ENCODE measurements around the gene C2.

C2 gene

DNA sequence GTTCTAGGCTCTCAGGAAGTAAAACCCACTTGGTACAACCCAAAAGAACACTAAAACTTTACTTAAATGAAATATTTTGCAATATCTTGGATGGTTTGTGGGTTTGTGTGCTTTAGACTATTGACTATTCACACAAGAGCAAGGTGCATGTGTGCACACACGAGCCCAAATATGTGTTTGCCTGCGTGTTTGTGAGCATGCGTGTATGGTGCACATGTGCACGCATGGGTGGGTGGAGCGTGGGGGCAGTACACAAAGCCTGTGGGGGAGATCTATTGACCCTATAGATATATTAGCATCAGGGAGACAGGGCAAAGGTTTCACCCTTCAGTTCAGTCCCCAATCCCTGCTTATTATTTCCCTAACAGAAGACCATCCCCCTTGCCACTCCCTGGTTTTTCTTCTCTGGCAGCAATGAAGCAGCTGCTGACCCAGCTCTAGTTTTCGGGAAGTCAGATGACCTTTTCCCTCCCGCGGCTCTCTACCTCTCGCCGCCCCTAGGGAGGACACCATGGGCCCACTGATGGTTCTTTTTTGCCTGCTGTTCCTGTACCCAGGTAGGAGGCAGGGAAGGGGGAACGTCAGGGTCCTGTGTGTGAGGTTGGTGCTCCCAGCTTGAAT lies at the start of gene C2:
Gene C2, plus strand, starts transcription at position 476 of the 621 bp plus-strand sequence. Its CDS starts 36 bp downstream, at position 512.
- no peak for DNase-seq (ENCODE audit: low read depth)

DNA sequence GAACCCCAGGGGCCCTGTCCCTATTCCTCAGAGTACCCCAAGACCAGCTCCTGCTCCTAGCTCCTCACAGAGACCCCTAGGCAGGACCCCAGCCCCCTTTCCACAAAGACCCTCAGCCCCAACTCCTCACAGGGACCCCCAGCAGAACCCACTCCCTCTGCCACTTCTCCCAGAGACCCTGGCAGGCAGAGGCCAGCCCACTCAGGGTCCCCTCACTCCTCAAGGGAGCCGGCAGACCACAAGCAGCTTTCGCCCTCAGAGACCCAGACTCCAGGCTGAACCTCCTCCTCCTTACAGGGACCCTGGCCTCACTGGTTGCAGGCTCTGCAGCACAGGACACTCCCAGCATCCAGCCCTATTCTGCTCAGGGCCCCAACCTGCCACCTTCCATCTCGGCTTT lies 49.3 kb upstream of the C2 start:
- DNase-seq (ENCODE audit: low read depth) = no peak

DNA sequence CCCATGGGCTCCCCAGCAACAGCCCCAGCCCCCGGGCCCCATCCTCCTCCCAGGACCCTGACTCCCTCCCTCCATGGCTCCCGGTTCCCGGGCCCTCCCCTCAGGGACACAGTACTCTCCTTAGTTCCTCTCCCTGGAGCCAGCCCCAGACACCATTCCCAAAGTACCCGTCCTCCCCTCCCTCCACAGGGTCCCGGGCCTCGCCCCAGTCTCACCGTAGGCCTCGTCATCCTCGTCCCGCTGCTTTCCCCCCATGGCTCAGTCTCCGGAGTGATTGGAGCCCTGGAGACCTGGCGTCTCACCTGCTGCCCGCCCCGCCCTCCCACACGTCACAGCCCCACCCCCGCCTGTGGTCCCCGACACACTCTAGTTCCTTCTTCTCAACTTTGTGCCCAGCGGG lies 48.8 kb upstream of the C2 start, which contains the start of gene SLC44A4:
Gene SLC44A4, minus strand, starts transcription at position 272 of the 400 bp plus-strand sequence. Its CDS starts 17 bp downstream, at position 255.
- no peak for DNase-seq (ENCODE audit: low read depth)

DNA sequence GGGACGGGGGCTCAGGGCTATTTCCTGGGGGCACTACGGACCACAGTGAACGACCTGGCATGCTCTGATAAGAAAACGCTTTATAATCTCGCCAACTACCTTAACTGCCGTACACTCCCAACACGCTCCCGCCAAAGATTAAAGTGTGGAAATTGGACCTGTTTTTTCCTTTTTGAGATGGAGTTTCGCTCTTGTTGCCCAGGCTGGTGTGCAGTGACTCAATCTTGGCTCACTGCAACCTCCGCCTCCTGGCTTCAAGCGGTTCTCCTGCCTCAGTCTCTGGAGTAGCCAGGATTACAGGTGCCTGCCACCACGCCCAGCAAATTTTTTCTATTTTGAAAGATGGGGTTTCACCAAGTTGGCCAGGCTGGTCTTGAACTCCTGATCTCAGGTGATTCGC lies 48.4 kb upstream of the C2 start:
- no peak for DNase-seq (ENCODE audit: low read depth)

DNA sequence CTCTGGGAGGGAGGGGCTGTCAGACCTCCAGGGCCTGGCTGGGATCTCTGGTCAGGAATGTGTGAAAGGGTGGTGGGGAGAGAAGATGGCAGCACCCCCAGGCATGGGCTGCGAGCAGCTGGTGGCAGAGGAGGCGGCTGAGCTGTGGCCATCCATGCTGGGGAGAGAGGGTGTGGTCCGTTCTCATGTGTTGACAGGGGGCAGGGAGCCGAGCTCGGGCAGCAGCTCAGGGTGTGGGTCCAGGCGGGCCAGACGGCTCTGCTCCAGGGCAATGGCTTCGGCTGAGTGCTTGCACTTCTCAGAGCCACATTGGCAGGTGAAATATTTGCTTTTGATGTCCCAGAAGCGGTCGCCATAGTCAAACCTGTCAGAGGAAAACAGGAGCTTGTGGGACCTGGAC lies 47.6 kb upstream of the C2 start:
- no peak for DNase-seq (ENCODE audit: low read depth)

DNA sequence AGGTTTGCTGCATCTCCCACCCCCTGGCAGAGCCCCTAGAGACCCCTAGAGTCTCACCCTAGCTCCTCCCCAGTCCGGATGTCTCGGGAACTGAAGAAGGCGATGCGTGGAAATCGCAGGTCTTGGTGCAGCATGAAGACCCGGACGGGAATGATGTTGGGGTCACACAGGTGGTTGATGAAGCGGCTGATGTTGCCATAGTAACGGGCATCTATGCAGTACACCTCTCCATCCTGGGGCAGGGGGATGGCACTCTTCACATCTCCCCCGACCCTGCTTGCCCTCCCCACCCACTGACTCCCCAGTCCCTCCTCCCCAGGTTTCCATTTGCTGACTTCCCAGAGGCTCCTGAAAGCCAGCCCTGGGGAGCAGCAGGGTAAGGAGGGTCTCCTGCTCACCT lies 46.9 kb upstream of the C2 start:
- DNase-seq (ENCODE audit: low read depth) = no peak

DNA sequence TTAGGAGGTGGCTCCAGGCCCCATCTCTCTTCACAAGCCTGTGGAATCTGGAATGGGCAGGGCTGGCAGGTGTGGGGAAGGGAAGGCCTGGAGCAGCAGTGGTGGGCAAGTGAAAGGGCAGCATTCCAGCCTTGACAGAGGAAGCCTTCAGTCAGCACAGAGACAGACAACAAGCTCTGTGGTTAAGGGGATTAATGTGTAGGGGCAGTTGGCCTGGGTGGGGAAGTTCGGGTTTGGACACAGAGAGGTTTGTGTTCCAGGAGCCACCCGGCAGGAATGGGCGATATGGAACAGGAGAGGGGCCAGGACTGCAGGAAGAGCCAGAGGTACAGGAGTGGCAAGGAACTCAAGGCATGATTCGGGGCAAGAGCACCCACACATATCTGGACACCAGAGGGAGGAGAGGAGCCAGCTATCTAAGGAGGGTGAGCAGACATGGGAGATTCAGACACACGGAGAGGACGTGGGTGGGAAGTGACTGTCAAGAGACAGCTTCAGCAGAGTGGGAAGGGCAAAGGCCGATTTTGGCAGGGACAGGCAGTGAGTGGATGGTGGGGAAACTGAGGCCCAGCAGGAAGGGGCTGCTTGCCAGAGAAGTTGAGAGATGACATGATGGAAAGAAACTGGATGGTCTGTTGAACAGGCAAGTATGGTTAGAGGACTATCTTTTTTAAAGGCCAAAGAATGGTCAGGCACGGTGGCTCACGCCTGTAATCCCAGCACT lies 46.2 kb upstream of the C2 start:
- DNase-seq (ENCODE audit: low read depth) = no peak

DNA sequence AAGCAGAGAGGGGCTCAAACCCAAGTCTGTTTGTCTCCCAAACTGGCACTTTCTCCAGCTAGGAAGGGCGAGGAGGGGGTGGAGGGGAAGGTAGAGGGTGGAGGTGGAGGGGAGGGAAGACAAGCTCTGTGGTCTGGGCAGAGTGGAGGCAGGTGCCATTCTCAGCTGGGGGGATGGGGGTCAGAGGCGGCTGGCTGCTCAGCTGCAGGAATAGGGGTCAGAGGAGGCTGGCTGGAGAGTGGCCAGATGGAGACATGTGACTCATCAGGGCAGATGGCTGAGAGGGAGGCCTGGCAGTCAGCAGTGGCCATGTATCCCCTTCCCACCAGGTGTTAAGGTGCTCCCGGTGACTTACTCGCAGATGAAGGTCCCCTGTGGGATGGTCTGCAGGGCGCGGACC lies 45.2 kb upstream of the C2 start:
- peak; percentile 40 for DNase-seq (ENCODE audit: low read depth)

DNA sequence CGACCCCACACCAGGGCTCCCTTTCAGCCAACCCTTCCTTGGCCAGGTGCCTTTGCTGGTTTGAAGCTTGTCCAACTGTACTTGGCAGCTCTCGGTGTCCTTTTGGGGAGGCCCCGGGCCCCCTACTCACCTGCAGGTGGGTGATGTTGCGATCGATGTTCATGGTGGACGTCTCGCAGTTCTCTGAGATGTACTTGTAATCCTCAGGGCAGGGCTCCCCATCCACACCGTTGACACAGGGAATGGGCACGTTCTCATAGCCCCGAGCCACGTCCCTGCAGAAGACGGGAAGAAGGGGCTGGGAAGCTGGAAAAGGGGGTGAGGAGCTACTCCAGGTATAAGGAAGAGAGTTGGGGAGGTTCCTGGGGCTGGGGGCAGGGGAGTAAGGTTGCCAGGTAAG lies 43.8 kb upstream of the C2 start:
- DNase-seq (ENCODE audit: low read depth) = no peak

DNA sequence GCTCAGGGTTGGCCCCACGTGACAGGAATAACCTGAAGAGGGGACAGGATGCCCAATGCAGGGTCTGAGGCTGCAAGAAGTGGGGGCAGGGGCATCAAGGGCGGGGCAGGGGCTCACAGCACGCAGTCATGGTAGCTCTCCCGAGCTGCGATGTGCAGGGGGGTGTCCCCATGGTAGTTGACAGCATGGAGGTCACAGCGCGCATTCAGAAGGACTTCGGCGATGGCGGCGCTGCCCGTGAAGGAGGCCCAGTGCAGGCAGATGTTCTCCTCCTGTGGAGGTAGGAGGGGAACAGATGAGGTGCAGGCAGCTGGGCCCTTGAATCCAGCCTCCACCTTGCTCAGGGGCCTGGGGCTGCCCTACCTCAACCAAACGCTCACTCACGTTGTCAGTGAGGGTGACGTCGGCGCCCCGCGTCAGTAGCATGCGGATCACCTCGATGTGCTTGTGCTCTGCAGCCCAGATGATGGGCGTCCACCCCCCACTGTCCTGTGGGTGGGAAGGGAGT lies 42.9 kb upstream of the C2 start:
- no peak for DNase-seq (ENCODE audit: low read depth)

DNA sequence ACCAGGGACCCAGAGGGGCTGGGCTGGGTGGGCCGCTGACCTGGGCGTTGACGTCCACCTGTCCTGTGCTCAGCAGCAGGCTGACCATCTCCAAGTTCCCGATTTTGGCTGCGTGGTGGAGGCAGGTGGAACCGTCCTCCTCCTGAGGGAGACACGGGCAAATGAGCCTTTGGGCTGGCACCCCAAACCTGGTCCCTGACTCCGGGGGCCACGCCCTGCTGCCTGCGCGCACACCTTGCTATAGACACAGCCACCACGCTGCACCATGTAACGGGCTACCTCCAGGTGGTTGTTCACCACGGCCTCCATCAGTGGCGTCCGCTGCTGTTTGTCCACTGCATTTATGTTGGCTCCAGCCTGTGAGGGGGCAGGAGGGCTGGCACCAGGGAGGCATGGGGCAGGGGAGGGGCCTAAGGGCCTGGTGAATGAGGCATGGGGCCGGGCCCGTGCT lies 41.0 kb upstream of the C2 start:
- no peak for DNase-seq (ENCODE audit: low read depth)

DNA sequence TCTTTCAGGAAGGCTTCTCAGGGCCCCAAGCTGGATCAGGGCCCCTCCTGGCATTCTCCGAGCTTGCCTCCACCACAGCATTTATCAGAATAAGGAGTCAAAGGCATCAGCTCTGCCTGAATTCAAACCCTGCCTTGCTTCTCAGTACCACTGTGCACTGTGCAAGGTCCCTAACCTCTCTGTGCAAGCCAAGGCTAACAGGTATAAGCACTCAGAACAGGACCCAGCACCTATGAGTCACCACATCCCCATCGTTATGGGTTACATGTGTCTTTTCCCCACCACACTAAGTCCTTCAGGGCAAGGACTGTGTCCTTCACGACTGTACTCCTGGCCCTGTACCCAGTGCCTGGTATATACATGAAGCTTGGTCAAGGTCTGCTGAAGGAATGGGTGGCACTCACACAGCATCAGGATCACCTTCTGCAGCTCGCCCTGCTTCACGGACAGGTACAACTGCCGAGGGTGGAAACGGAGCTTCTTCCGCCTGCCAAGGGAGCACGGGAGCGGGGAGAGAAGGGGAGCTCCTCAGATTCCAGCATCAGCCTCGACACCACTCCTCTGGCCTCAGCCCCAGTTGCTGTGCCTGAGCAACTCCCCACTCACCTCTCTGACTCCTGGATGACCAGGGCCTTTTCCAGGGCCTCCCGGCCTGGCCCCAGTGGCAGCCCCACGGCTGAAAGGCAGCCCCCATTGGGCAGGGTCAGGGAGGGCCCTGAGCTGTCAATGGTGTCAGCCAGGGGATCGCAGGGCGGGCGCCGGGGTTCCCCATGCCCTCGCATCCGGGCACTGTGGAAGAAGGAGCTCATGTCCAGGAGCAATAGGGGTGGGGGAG lies 40.1 kb upstream of the C2 start:
- DNase-seq (ENCODE audit: low read depth) = no peak

DNA sequence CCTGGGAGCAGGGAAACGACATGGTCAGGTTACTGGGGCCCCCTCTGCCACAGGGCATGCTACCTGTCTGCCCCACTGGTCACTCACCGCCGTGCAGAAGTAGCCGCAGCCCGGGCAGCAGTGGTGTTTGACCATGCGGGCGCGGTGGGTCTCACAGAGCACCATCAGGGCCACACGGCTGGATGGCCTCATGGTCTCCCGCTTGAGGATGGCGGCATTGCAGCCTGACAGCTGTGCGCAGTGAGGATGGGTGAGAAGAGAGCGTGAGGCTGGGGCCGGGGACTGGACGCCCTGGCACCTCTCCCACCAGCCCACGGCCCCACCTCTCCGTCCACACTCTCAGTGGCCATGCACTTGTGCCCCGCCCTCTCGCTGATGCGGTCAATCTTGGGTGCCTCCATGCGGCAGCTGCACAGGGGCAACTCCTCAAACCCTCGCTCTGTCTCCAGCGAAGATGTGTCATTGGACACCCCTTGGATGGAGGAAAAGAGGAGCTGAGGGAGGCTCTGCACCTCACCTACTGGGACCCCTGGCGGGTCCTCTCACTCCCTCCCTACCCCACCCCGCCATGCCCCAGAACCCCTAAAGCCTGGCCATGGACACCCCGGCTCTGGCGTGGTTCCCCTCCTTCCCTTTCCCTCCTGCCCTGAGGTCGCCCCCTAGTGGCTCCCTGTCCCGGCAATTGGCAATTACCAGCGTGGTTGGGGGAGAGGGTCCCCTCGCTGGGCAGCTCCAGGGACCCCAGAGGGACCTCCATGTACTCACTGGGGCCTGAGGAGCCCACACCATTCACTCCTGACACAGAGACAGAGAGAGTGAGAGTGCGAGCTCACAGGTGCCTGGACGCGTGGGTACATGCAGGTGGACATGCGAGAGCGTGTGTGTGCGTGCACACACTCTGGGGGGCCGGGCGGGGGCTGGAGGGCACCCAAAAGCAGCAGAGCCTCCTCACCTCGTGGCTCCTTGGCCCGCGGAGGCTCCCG lies 39.0 kb upstream of the C2 start:
- no peak for DNase-seq (ENCODE audit: low read depth)

DNA sequence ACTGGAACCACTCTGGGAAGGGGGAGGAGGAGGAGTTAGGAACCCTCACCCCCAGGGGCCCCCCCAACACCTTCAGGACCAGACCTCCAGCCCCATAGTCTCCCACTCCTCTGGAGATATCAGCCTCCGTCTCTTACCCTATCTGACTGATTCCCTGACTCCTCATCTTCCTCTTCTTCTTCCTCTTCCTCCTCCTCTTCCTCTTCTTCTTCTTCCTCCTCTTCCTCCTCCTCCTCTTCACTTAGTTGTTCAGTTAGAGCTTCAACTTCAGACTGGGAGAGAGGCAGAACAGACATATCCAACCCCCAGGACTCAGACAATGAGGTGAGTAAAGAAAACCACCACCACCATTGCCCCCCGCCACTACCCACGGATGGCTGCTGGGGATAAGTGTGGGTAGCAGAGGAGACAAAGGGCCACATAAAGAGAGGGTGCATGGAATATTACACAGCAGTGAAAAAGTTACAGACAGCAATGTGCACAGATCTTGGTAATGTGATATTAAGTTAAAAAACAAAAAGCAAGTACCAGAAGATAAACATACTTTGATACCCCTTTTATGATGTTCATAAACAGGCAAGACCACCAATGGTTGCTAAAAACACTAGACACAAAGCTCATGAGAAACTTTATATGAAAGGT lies 38.1 kb upstream of the C2 start:
- no peak for DNase-seq (ENCODE audit: low read depth)

DNA sequence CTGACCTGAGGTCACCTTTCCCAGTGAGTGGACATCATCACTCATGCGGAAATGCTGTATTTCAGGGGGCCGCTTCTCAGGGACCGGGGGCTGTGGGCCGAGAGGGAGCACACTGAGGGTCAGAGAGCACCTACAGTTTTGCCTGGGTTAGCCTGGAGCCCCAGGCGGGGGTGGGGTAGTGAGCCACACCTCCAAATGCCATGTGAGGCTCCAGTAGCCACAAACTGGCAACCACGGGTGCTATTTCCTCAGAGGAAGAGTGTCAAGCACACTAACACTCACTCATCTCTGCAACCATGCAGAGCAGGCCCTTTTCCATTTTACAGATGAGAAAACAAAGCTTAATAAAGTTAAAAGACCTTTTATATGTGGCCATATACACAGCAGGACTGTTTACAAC lies 34.7 kb upstream of the C2 start:
- DNase-seq (ENCODE audit: low read depth) = no peak

DNA sequence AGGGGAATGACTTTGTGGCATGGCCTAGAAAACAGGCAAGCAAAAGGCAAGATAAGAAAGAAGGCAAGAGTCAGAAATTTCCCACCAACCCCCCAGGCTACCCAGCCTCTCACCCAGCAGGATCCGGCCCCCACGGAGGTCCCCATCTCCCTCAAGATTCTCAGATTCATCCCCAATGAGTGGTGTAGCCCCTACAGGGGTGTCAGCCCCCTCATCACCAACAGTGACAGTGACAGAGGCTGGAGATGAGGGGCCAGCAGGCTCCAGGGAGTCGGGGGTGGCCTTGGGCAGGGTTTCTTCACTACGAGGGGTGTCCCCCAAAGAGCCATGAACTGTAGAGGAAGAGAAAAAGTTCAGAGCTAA lies 31.0 kb upstream of the C2 start:
- DNase-seq (ENCODE audit: low read depth) = no peak

DNA sequence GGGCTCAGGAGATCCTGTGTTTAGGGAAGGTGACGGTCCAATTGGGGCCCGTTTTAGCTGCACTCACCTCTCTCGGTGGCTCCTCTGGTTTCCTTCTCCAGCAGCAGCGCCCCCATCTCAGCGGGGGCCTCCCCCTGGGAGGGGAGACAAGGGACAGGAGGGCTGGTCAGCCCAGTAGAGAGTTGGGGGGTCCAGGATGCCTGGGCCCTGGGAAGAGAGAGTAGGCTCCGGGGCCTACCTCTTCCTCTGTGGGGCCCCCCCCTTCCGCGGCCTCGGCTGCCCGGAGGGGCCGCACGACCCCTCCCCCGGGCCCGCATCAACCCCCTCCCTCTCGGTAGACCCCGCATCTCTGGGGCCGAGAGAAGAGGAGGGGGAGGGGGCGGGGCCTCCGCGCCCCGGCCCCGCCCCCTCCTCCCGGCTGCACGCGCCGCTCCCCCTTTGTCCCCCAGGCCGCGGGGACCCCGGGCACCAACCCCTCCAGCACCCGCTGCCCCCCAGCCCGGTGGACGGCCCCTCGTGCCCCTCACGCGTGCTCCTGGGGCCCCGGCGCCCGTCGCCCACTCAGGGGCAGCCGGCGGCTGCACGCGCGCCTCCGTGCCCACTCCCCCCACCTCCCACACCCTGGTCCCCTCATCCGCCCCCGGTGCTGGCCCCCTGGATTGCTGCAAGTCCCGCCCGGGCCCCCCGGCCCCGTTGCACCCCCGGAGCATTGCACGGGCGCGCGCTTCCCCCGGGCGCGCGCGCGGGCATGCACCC lies 30.5 kb upstream of the C2 start:
- DNase-seq (ENCODE audit: low read depth) = no peak

DNA sequence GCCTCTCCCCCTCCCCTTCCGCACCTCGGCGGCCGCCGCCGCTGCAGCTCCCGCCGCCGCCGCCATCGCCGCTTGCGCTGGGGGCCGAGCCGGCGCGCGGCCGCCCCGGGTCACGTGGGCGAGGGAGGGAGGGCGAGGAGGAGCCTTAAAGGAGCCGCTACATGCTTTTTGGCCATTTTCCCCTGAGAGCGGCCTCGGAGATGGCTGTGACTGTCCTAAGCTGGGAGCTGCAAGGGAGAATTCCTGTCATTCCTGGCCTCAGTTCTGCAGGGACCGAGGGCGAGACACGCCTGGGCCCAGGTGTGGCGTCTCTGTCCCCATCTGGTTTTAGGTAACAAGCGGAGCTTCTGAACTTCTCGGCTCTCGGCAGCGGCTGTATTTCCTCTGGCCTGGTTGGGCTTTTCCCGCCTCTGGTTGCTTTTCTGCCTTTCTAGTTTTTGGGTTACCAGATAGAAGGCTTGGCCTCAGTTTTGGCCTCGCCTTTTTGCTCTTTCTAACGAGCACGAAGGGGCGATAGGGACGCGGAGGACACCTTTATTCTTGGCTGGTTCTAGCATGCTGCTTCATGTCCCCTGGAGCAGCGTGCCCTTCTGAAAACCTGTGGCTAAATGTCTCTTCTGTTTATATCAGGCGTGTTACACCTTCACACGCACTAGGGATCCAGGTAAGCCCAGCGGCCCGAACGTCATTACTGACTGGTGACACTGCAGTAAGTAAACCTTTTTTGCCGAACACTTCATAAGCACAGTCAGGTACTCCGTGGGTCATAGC lies 29.7 kb upstream of the C2 start, which contains the start of gene EHMT2:
Gene EHMT2, minus strand, starts transcription at position 87 of the 771 bp plus-strand sequence. Its CDS starts 21 bp downstream, at position 66.
- peak; percentile 80 for DNase-seq (ENCODE audit: low read depth)

DNA sequence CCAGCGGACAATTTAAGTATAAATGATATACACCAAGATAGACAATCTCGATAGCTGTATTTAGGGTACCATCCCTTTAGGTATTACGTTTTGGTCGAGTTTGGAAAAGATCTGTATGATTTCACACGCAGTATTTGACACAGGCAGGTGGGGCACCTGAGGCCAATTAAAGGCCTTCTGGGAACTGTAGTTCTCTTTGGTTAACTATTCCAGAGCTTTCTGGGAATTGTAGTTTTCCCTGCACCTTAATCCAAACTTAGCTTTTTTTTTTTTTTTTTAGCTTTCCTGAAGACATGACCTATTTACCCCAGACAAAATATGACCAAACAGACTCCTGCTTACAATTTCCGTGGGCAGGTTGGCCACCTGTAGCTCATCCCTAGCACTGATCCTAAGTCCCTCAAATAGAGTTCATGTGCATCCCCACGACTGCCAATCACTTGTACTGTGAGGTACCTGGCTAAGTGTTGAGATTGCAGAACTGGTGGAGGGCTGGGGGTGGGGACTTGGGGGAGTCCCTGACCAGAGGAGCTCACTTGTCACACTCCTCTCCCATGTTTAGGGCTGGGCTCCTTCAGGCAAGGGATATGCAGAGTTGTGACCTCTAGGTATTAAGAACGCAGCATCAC lies 29.0 kb upstream of the C2 start:
- DNase-seq (ENCODE audit: low read depth) = peak; percentile 36

Measured in iris pigment epithelial cell (primary cell).